Measurements from ENCODE around the gene GLDN. TPM values are rescaled to one million over a fixed set of nuclear protein-coding genes. Genes with fewer than 3 reads are reported as not detected.

The GLDN gene
- total and polyA plus RNA-seq, 2 of the 4 experiments (the other 2 are of a cell fraction), result under 0.01 TPM; not detected in 1

DNA sequence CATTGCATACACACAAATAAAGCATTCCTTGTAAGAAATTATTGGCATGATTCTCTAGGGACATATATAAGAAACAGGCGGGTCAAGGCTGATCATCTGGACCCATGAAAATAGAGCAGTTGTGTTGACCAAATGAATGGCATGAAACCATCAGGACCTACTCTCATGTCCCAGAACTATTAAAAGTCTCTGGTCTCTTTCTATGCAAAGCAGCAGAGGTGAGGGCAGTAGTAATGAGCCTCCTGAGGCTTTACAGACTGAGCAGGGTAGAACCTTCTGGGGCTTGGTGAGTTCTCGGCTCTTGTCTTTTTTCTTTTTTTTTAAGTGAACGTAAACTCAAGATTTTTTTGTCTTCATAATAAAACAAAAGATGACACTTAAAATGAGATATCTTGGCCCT lies 9.3 kb downstream of the GLDN start:
- Histone ChIP-seq H4K20me1 (ENCODE audit: insufficient read depth, low read length) (no peaks in the 10 kb centered on the region), H3K4ac (ENCODE audit: low read depth, low read length) (no peak overlapping the region), H2AK5ac (ENCODE audit: low read depth, low read length) (no peak overlapping the region), H3K27me3 (ENCODE audit: control insufficient read depth, insufficient read depth, low read length) (peaks cover 26% of the 10 kb centered on the region), H4K91ac (ENCODE audit: insufficient read depth, low read depth, low read length) (no peak overlapping the region), H3K36me3 (ENCODE audit: control insufficient read depth, insufficient read depth, low read length) (no peaks in the 10 kb centered on the region), H2BK120ac (ENCODE audit: low read depth, low read length) (no peak overlapping the region), H4K8ac (ENCODE audit: low read depth in 2 of 2, low read length in 2 of 2) (no peak overlapping the region), H2BK5ac (ENCODE audit: low read depth, low read length, poor library complexity, severe bottlenecking) (no peak overlapping the region), H3K18ac (ENCODE audit: low read depth, low read length) (no peak overlapping the region), H3K4me2 (ENCODE audit: low read depth, low read length) (no peak overlapping the region), H3K14ac (replicated peaks; ENCODE audit: low read depth, low read length) (no peak overlapping the region), H3K79me1 (ENCODE audit: low read depth in 1 of 2, low read length in 2 of 2) (no peaks in the 10 kb centered on the region), H3K9me3 (ENCODE audit: control insufficient read depth, insufficient read depth, low read length) (no peaks in the 10 kb centered on the region; the same call in 1 of the 2 replicates), H3K4me3 (ENCODE audit: insufficient read depth, low read depth, low read length) (no peak overlapping the region), H3K23ac (ENCODE audit: low read depth, low read length) (no peak overlapping the region), H3K56ac (ENCODE audit: extremely low read depth, insufficient read depth, low read length) (no peak overlapping the region), H3K27ac (ENCODE audit: insufficient read depth, low read length) (no peak overlapping the region), H3K4me1 (ENCODE audit: control insufficient read depth, insufficient read depth, low read length) (no peaks in the 10 kb centered on the region), H2AK9ac (replicated peaks; ENCODE audit: low read depth, low read length, poor library complexity) (no peak overlapping the region), H3K9ac (ENCODE audit: low read depth, low read length) (no peak overlapping the region), H2BK20ac (ENCODE audit: low read depth, low read length) (no peak overlapping the region), H2AFZ (replicated peaks; ENCODE audit: low read length, poor library complexity) (no peak overlapping the region), H3K9me1 (ENCODE audit: insufficient read depth, low read length) (no peaks in the 10 kb centered on the region), H2BK15ac (ENCODE audit: low read depth, low read length) (no peak overlapping the region), H4K5ac (ENCODE audit: low read depth, low read length) (no peak overlapping the region)
- no peak for DNase-seq
- no peak for ATAC-seq (ENCODE audit: low read depth)
- ChIA-PET POLR2A (ENCODE audit: unreplicated experiment) (no interaction called here), CTCF (interaction anchor here (0.5 kb wide), 1 partner anchor 40 kb away, joined by 3 read pairs; no protein-coding TSS in a partner anchor)
- BruUV-seq (replicated peaks), result no TSS peak
- in situ Hi-C loops (cut with MboI; ENCODE audit: low sequenced_read_pairs) (no loop called here), intact Hi-C loops (cut with micrococcal nuclease) (no loop called here), dilution Hi-C loops (cut with HindIII; ENCODE audit: low sequenced_read_pairs, unreplicated experiment) (no loop called here)
- TF ChIP-seq, protein P1, sequence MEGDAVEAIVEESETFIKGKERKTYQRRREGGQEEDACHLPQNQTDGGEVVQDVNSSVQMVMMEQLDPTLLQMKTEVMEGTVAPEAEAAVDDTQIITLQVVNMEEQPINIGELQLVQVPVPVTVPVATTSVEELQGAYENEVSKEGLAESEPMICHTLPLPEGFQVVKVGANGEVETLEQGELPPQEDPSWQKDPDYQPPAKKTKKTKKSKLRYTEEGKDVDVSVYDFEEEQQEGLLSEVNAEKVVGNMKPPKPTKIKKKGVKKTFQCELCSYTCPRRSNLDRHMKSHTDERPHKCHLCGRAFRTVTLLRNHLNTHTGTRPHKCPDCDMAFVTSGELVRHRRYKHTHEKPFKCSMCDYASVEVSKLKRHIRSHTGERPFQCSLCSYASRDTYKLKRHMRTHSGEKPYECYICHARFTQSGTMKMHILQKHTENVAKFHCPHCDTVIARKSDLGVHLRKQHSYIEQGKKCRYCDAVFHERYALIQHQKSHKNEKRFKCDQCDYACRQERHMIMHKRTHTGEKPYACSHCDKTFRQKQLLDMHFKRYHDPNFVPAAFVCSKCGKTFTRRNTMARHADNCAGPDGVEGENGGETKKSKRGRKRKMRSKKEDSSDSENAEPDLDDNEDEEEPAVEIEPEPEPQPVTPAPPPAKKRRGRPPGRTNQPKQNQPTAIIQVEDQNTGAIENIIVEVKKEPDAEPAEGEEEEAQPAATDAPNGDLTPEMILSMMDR (conservative IDR thresholded peaks at IDR 0.05; ENCODE audit: low read depth, low read length), result no peak
- TF ChIP-seq MAFK (IDR thresholded peaks at IDR 0.05; ENCODE audit: low read depth, low read length) (no peak), RCOR1 (IDR thresholded peaks at IDR 0.05; ENCODE audit: insufficient replicate concordance, low read length) (no peak)
- no CpG with 5 or more reads among the region's 3 CpGs for WGBS, 2 experiments (ENCODE audit: extremely low coverage in 2 of 2, insufficient read length in 1 of 2)
